ENCODE results near the gene HSFX1. TPM values are rescaled to one million over a fixed set of nuclear protein-coding genes. Genes with fewer than 3 reads are reported as not detected.

The HSFX1 gene
- total RNA-seq, 1 experiment from 2014 or later = 0.55 TPM

DNA sequence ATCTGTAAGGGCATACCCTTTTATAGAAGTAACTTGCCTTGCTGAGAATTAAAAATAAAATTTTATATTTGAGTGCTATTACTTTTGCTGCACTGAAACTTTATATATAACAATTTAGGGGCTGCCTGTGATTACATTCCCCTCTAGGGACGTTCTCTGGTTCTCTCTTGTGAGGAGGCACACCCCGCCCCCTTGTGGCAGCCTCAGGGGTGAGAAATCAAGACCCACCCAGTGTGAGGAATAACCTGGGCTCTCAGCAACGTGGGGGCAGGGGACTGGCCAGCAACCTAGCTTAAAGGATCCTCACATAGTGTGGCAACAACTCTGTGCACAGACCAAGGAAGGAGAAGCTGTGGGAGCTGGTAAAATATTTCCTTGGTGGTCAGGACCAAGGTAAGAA is 51.6 kb downstream of the HSFX1 start:
- Histone ChIP-seq H2BK15ac (ENCODE audit: low read depth, low read length) (no peak overlapping the region), H3K4me1 (ENCODE audit: insufficient read depth, low read length) (peaks cover 2% of the 10 kb centered on the region; the same call in 1 of the 2 replicates), H3K79me2 (ENCODE audit: insufficient read depth, low read length) (no peaks in the 10 kb centered on the region), H3T11ph (ENCODE audit: low read length) (no peak overlapping the region), H3K9ac (ENCODE audit: extremely low read depth, insufficient read length, low read length) (no peak overlapping the region), H4K8ac (replicated peaks; ENCODE audit: insufficient read length, low read depth, low read length) (no peak overlapping the region), H3K27me3 (ENCODE audit: insufficient read depth, low read length) (no peaks in the 10 kb centered on the region), H3K23ac (ENCODE audit: insufficient read length, low read depth, low read length) (no peak overlapping the region), H2BK5ac (ENCODE audit: insufficient read length, low read length) (no peak overlapping the region), H4K5ac (ENCODE audit: insufficient read length, low read depth, low read length) (no peak overlapping the region), H3K23me2 (ENCODE audit: insufficient read length, low read depth, low read length, poor library complexity, severe bottlenecking) (peaks cover 3% of the 10 kb centered on the region), H3K4ac (ENCODE audit: low read depth, low read length) (no peak overlapping the region), H3K27ac (ENCODE audit: insufficient read length, low read depth, low read length) (no peak overlapping the region), H4K91ac (ENCODE audit: insufficient read length, low read depth, low read length) (no peak overlapping the region), H3K14ac (ENCODE audit: insufficient read depth, low read length) (no peak overlapping the region), H3K9me3 (ENCODE audit: control insufficient read depth, low read depth, low read length) (peaks cover 8% of the 10 kb centered on the region), H3K4me2 (ENCODE audit: insufficient read depth, insufficient read length, low read length) (no peak overlapping the region), H3K56ac (ENCODE audit: insufficient read length, low read depth, low read length) (no peak overlapping the region), H2AK5ac (ENCODE audit: insufficient read length, low read length) (no peak overlapping the region), H4K20me1 (ENCODE audit: control insufficient read depth, insufficient read depth, insufficient read length) (no peaks in the 10 kb centered on the region), H2BK120ac (ENCODE audit: low read depth, low read length, poor library complexity, severe bottlenecking) (no peak overlapping the region), H3K18ac (ENCODE audit: insufficient read length, low read depth, low read length) (no peak overlapping the region), H2BK12ac (ENCODE audit: insufficient read length, low read depth, low read length) (no peak overlapping the region), H2AFZ (ENCODE audit: low read length) (no peak overlapping the region), H2BK20ac (ENCODE audit: low read depth, low read length, poor library complexity, severe bottlenecking) (no peak overlapping the region), H3K79me1 (ENCODE audit: insufficient read depth, low read depth, low read length, poor library complexity, severe bottlenecking) (no peaks in the 10 kb centered on the region)
- Mint-ChIP-seq H3K27me3 (ENCODE audit: low read depth) (peaks cover 1% of the 10 kb centered on the region; the same call in 1 of the 2 replicates), H3K36me3 (ENCODE audit: insufficient read depth in 1 of 3, low read depth in 3 of 3) (peaks cover 8 to 13% (median 8%) of the 10 kb centered on the region in 3 experiments), H3K9me3 (peaks cover 65 to 80% of the 10 kb centered on the region in 2 experiments), H3K4me1 (peaks cover 36 to 39% of the 10 kb centered on the region in 2 experiments), H3K4me3 (no peak overlapping the region), H3K27ac (no peak overlapping the region)
- WGBS (ENCODE audit: extremely low coverage, insufficient read length, low lambda C conversion rate) = no CpG with 5 or more reads among the region's 3 CpGs
- TF ChIP-seq, protein P1, sequence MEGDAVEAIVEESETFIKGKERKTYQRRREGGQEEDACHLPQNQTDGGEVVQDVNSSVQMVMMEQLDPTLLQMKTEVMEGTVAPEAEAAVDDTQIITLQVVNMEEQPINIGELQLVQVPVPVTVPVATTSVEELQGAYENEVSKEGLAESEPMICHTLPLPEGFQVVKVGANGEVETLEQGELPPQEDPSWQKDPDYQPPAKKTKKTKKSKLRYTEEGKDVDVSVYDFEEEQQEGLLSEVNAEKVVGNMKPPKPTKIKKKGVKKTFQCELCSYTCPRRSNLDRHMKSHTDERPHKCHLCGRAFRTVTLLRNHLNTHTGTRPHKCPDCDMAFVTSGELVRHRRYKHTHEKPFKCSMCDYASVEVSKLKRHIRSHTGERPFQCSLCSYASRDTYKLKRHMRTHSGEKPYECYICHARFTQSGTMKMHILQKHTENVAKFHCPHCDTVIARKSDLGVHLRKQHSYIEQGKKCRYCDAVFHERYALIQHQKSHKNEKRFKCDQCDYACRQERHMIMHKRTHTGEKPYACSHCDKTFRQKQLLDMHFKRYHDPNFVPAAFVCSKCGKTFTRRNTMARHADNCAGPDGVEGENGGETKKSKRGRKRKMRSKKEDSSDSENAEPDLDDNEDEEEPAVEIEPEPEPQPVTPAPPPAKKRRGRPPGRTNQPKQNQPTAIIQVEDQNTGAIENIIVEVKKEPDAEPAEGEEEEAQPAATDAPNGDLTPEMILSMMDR (conservative IDR thresholded peaks at IDR 0.05) = peak; percentile 62
- peak; percentile 68 for DNase-seq

Other genes starting within 250 kb of the HSFX1 start
- gene EOLA1, start 233.1 kb upstream of the HSFX1 start, total RNA-seq (2021) = 7.9 and 8.8 TPM in 2 replicates
- gene HSFX3, start 224.1 kb upstream of the HSFX1 start, total RNA-seq (2021) = not detected in 2 replicates
- gene MAGEA9B, start 186.6 kb upstream of the HSFX1 start, total RNA-seq (2021) = 0.31 TPM in 1 of 2 replicates, not detected in the other
- gene HSFX2, start 178.8 kb upstream of the HSFX1 start, total RNA-seq (2021) = not detected in 2 replicates
- gene TMEM185A, start 142.3 kb upstream of the HSFX1 start, total RNA-seq (2021) = 22.7 and 23.6 TPM in 2 replicates
- gene MAGEA11, start 62.0 kb upstream of the HSFX1 start, total RNA-seq (2021) = not detected in 2 replicates
- gene MAGEA9, start 7.9 kb downstream of the HSFX1 start, total RNA-seq (2021) = 0.28 TPM in 1 of 2 replicates, not detected in the other
- not detected in 2 replicates for gene MAGEA8, start 107.1 kb downstream of the HSFX1 start, total RNA-seq (2021)
- not detected in 2 replicates for gene HSFX4, start 155.5 kb downstream of the HSFX1 start, total RNA-seq (2021)
- 38.9 and 39.6 TPM in 2 replicates for gene EOLA2, start 164.4 kb downstream of the HSFX1 start, total RNA-seq (2021)

Measured in H9 (cell line).